Measurements from ENCODE around the gene CA7. TPM values are rescaled to one million over a fixed set of nuclear protein-coding genes. Genes with fewer than 3 reads are reported as not detected.

The CA7 gene
- total and polyA plus RNA-seq, 4 donors = not detected

GRCh38 chr16:66889622-66890021 lies 45.4 kb downstream of the CA7 start (continued):
- TF ChIP-seq ZBTB33 (IDR thresholded peaks at IDR 0.05) (no peak), EGR1 (IDR thresholded peaks at IDR 0.05; ENCODE audit: low read depth in 2 of 2) (no peak), YY1 (IDR thresholded peaks at IDR 0.05) (no peak), RXRA (IDR thresholded peaks at IDR 0.05) (no peak), HNF4A (conservative IDR thresholded peaks at IDR 0.05) (no peak)

- peaks cover 5 to 17% (median 8%) of the 10 kb centered on the region in 4 donors for H3K4me1 ChIP-seq (ENCODE audit: control insufficient read depth in 4 of 4, insufficient read depth in 4 of 4, low read length in 3 of 4)
- H3K9ac ChIP-seq (ENCODE audit: low read depth in 1 of 2, low read length in 2 of 2) = no peak overlapping the region
- TF ChIP-seq GABPA (IDR thresholded peaks at IDR 0.05 in 1 of 2, conservative IDR thresholded peaks at IDR 0.05 in 1 of 2) (no peak), NR2F2 (IDR thresholded peaks at IDR 0.05) (no peak)
- no peak overlapping the region for H3K27ac ChIP-seq (ENCODE audit: low read depth in 1 of 2, low read length in 2 of 2)
- peaks cover 0 to 10% (median 4%) of the 10 kb centered on the region in 4 donors for H3K36me3 ChIP-seq (ENCODE audit: control insufficient read depth in 4 of 4, insufficient read depth in 3 of 4, low read depth in 1 of 4, low read length in 3 of 4)
- H3K27me3 ChIP-seq (ENCODE audit: control insufficient read depth in 4 of 4, insufficient read depth in 4 of 4, low read length in 3 of 4) = no peaks in the 10 kb centered on the region
- WGBS = 66% methylated on average over 2 of the region's 2 CpGs
- no peak for DNase-seq (ENCODE audit: low spot score)
- no peaks in the 10 kb centered on the region for H3K9me3 ChIP-seq (ENCODE audit: control insufficient read depth in 4 of 4, low read length in 3 of 4)
- no peak overlapping the region for H3K4me3 ChIP-seq (ENCODE audit: low read depth in 1 of 3, low read length in 3 of 3)
Measured at GRCh38 chr16:66890799-66891198, 46.6 kb downstream of the CA7 start.

GRCh38 chr16:66891360-66891759 lies 47.1 kb downstream of the CA7 start:
- TF ChIP-seq MAX (IDR thresholded peaks at IDR 0.05) (no peak), RXRA (IDR thresholded peaks at IDR 0.05) (peak in 1 of 2 donors; percentile 18), SP1 (IDR thresholded peaks at IDR 0.05) (peak; percentile 79), NR2F2 (IDR thresholded peaks at IDR 0.05) (no peak), HNF4A (conservative IDR thresholded peaks at IDR 0.05) (peak; percentile 92 to 93), JUND (IDR thresholded peaks at IDR 0.05) (no peak), HNF4G (IDR thresholded peaks at IDR 0.05) (peak; percentile 61)
- no peak for DNase-seq (ENCODE audit: low spot score)
- no peak overlapping the region for H3K27ac ChIP-seq (ENCODE audit: low read depth in 1 of 2, low read length in 2 of 2)
- H3K36me3 ChIP-seq (ENCODE audit: control insufficient read depth in 4 of 4, insufficient read depth in 3 of 4, low read depth in 1 of 4, low read length in 3 of 4) = peaks cover 0 to 5% (median 3%) of the 10 kb centered on the region in 4 donors
- H3K27me3 ChIP-seq (ENCODE audit: control insufficient read depth in 4 of 4, insufficient read depth in 4 of 4, low read length in 3 of 4) = no peaks in the 10 kb centered on the region
- no peak overlapping the region for H3K4me3 ChIP-seq (ENCODE audit: low read depth in 1 of 3, low read length in 3 of 3)
- 49% methylated on average over 4 of the region's 4 CpGs for WGBS
- peaks cover 5 to 17% (median 8%) of the 10 kb centered on the region in 4 donors for H3K4me1 ChIP-seq (ENCODE audit: control insufficient read depth in 4 of 4, insufficient read depth in 4 of 4, low read length in 3 of 4)
- no peaks in the 10 kb centered on the region for H3K9me3 ChIP-seq (ENCODE audit: control insufficient read depth in 4 of 4, low read length in 3 of 4)
- H3K9ac ChIP-seq (ENCODE audit: low read depth in 1 of 2, low read length in 2 of 2) = no peak overlapping the region

DNA sequence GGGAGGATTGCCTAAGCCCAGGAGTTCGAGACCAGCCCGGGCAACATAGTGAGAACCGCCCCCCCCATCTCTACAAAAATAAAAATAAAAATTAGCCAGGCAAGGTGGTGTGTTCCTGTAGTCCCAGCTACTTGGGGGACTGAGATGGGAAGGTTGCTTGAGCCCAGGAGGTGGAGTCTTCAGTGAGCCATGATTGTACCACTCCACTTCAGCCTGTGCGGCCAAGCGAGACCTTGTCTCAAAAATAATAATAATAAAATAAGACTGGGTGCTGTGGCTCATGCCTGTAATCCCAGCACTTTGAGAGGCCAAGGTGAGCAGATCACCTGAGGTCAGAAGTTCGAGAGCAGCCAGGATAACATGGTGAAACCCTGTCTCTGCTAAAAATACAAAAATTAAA lies 47.6 kb downstream of the CA7 start:
- no peak overlapping the region for H3K27ac ChIP-seq (ENCODE audit: low read depth in 1 of 2, low read length in 2 of 2)
- no peak overlapping the region for H3K4me3 ChIP-seq (ENCODE audit: low read depth in 1 of 3, low read length in 3 of 3)
- peaks cover 5 to 17% (median 8%) of the 10 kb centered on the region in 4 donors for H3K4me1 ChIP-seq (ENCODE audit: control insufficient read depth in 4 of 4, insufficient read depth in 4 of 4, low read length in 3 of 4)
- DNase-seq (ENCODE audit: low spot score) = no peak
- no peak overlapping the region for H3K9ac ChIP-seq (ENCODE audit: low read depth in 1 of 2, low read length in 2 of 2)
- 95% methylated on average over 6 of the region's 6 CpGs for WGBS
- peaks cover 0 to under 1% (median 0%) of the 10 kb centered on the region in 4 donors for H3K36me3 ChIP-seq (ENCODE audit: control insufficient read depth in 4 of 4, insufficient read depth in 3 of 4, low read depth in 1 of 4, low read length in 3 of 4)
- no peaks in the 10 kb centered on the region for H3K27me3 ChIP-seq (ENCODE audit: control insufficient read depth in 4 of 4, insufficient read depth in 4 of 4, low read length in 3 of 4)
- H3K9me3 ChIP-seq (ENCODE audit: control insufficient read depth in 4 of 4, low read length in 3 of 4) = no peaks in the 10 kb centered on the region
- TF ChIP-seq MAX (IDR thresholded peaks at IDR 0.05) = no peak
- no peak for TF ChIP-seq GABPA (IDR thresholded peaks at IDR 0.05 in 1 of 2, conservative IDR thresholded peaks at IDR 0.05 in 1 of 2)
- TF ChIP-seq JUND (IDR thresholded peaks at IDR 0.05) = no peak
- no peak for TF ChIP-seq YY1 (IDR thresholded peaks at IDR 0.05)
- no peak for TF ChIP-seq FOXA1 (IDR thresholded peaks at IDR 0.05)
- TF ChIP-seq FOXA2 (IDR thresholded peaks at IDR 0.05) = no peak
- no peak for TF ChIP-seq ZBTB33 (IDR thresholded peaks at IDR 0.05)
- TF ChIP-seq CTCF (IDR thresholded peaks at IDR 0.05; ENCODE audit: low read depth, low read length, missing input control) = no peak
- TF ChIP-seq HNF4A (conservative IDR thresholded peaks at IDR 0.05) = no peak
- TF ChIP-seq, protein P1, sequence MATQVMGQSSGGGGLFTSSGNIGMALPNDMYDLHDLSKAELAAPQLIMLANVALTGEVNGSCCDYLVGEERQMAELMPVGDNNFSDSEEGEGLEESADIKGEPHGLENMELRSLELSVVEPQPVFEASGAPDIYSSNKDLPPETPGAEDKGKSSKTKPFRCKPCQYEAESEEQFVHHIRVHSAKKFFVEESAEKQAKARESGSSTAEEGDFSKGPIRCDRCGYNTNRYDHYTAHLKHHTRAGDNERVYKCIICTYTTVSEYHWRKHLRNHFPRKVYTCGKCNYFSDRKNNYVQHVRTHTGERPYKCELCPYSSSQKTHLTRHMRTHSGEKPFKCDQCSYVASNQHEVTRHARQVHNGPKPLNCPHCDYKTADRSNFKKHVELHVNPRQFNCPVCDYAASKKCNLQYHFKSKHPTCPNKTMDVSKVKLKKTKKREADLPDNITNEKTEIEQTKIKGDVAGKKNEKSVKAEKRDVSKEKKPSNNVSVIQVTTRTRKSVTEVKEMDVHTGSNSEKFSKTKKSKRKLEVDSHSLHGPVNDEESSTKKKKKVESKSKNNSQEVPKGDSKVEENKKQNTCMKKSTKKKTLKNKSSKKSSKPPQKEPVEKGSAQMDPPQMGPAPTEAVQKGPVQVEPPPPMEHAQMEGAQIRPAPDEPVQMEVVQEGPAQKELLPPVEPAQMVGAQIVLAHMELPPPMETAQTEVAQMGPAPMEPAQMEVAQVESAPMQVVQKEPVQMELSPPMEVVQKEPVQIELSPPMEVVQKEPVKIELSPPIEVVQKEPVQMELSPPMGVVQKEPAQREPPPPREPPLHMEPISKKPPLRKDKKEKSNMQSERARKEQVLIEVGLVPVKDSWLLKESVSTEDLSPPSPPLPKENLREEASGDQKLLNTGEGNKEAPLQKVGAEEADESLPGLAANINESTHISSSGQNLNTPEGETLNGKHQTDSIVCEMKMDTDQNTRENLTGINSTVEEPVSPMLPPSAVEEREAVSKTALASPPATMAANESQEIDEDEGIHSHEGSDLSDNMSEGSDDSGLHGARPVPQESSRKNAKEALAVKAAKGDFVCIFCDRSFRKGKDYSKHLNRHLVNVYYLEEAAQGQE (IDR thresholded peaks at IDR 0.05) = no peak
- no peak for TF ChIP-seq EGR1 (IDR thresholded peaks at IDR 0.05; ENCODE audit: low read depth in 2 of 2)
- TF ChIP-seq SP1 (IDR thresholded peaks at IDR 0.05) = no peak
- TF ChIP-seq RXRA (IDR thresholded peaks at IDR 0.05) = no peak
